ENCODE measurements around the gene SIGLEC6.

The SIGLEC6 gene

DNA sequence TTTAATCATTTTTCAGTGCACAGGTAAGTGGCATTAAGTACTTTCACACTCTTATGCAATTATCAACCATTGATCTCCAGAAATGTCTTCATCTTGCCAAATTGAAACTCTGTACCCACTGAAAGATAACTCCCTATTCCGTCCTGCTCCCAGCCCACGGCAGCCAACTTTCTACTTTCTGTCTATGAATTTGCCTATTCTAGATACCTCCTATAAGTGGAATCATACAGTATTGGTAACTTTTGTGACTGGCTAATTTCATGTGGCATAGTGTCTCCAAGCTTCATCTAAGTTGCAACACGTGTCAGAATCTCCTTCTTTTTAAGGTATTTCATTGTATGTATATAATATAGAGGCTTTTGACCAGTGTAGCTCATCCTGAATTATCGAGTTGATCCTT is 58.9 kb downstream of the SIGLEC6 start:
- DNase-seq = no peak

DNA sequence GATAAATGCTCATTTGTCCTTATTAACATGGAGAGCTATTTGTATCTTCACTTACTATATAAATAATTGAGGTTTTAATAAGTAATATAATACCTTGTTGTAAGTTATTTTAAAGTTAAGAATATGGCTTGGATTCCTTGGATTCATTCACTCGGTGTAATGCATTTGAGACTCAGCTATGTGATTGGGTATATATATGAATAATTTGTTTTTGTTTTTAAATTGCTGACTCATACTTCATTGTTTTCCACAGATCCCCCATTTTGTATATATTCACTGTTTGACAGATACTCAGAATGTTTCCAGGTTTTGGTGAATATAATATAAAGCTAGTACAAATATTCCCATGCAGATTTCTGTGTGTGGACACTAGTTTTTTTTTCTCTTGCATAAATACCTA is 59.9 kb downstream of the SIGLEC6 start:
- no peak for DNase-seq

DNA sequence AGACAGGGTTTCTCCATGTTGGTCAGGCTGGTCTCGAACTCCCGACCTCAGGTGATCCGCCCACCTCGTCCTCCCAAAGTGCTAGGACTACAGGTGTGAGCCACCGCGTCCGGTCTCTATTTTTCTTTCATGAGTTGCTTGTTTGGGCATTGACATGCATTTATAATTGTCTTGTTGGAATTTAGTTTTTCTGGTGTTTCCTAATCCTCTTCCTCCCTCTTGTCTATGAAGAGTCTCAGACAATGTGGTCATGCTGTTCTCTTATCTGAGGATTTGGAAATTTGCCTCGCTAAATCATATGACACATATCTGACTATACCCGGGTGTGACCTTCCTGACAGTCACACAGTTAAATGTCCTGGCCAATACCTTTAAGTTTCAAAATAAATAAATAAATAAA is 60.5 kb downstream of the SIGLEC6 start:
- DNase-seq = no peak

GRCh38 chr19:51469629-51470028 is 61.8 kb downstream of the SIGLEC6 start:
- no peak for DNase-seq

- no peak for DNase-seq
These were observed 62.3 kb downstream of the SIGLEC6 start for GRCh38 chr19:51469162-51469561.

DNA sequence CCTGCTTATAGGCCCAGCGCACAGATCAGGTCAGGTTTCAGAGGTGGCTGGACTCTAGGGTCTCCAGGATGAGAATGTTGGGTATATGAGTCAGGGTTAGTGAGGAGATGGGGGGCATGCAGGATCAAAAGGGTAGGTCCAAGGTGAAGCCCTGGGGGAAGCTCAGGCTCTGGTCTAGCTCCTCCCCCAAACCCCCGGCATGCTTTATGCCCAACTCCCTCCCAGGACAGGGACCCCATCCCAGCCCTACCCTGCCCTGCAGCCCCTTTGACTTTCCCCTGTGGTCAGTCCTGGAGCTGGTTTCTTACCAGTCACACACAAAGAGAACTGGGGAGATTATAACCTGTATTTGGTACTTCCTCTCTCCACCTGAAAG is 62.9 kb downstream of the SIGLEC6 start:
- no peak for DNase-seq

DNA sequence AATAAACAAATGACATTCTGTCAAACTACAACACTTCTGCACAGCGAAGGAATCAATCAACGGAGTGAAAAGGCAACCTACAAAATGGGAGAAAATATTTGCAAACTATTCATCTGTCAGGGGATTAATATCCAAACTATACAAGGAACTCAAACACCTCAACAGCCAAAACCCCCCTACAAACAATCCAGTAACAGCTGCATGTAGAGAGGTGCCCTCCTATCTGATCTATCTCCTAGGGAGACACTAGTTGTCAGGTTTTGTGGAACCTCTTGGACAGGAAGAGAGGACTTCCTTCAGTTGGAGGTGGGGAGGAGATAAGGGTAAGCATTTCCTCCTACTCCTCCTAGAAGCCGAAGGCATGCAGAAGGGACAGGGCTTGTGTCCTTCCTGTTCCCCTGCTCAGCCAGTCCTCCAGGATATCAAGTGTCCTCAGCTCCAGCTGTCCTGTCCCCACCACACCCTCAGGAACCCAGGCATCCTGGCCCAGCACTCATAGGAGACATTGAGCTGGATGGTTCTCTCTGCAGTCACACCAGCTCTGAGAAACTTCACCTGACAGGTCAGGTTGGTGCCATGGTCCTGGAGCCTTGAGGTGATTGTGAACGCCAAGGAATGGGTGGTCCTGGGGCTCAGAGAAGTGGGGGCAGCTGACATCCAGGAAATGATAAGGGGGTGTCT is 63.5 kb downstream of the SIGLEC6 start:
- no peak for DNase-seq

Measured in NCI-H524 treated with DMSO at 0.1 percent for 48 hours (cell line).